ENCODE measurements around the gene NRXN3. TPM values are rescaled to one million over a fixed set of nuclear protein-coding genes. Genes with fewer than 3 reads are reported as not detected.
A peak's percentile ranks its signal among the peaks of the same experiment; 100 is the strongest.

NRXN3 gene
- polyA plus RNA-seq, 1 of the 3 experiments (the other 2 are of a cell fraction): 1.6 TPM

GRCh38 chr14:78709795-78710557 lies 539.8 kb downstream of the NRXN3 start:
- WGBS (ENCODE audit: low lambda C conversion rate): 37% methylated on average over 5 of the region's 5 CpGs
- Histone ChIP-seq H4K20me1 (ENCODE audit: insufficient read depth) (no peaks in the 10 kb centered on the region), H3K4me2 (no peak overlapping the region), H3K9ac (no peak overlapping the region), H3F3A (replicated peaks; ENCODE audit: insufficient read depth) (no peaks in the 10 kb centered on the region), H3K9me3 (no peaks in the 10 kb centered on the region), H3K4me1 (ENCODE audit: control insufficient read depth in 1 of 2, insufficient read depth in 2 of 2, low read depth in 1 of 2, low read length in 1 of 2) (no peaks in the 10 kb centered on the region; a peak in 1 of 4 replicates), H3K4me3 (ENCODE audit: low read depth in 2 of 2, low read length in 1 of 2) (no peak overlapping the region), H3K27me3 (ENCODE audit: insufficient read depth) (no peaks in the 10 kb centered on the region), H3K27ac (ENCODE audit: low read depth in 2 of 2, low read length in 1 of 2) (peak overlapping the region in 1 of 2 experiments; percentile 43; a peak in 1 of 4 replicates), H3K9me2 (no peaks in the 10 kb centered on the region), H3K79me2 (ENCODE audit: insufficient read depth) (no peaks in the 10 kb centered on the region), H2AFZ (ENCODE audit: low read depth) (no peak overlapping the region), H3K36me3 (replicated peaks in 1 of 2; ENCODE audit: control insufficient read depth in 1 of 2, insufficient read depth in 2 of 2, low read length in 1 of 2) (no peaks in the 10 kb centered on the region)
- ChIA-PET POLR2A (no interaction called here), CTCF (interaction anchor here (1.2 kb wide), 1 partner anchor 114 kb away, joined by 4 read pairs; no protein-coding TSS in a partner anchor)
- peak; percentile 21 for DNase-seq
- no peak for TF ChIP-seq EZH2phosphoT487 (IDR thresholded peaks at IDR 0.05; ENCODE audit: borderline replicate concordance, low read depth)
- 0 out of 4 replicates have a peak, but pooled peaks of 1 of the 2 experiments have one; percentile 18 for TF ChIP-seq EP300 (IDR thresholded peaks at IDR 0.05; ENCODE audit: borderline replicate concordance in 1 of 2, low read depth in 1 of 2, low read length in 1 of 2)

GRCh38 chr14:78710963-78711362 lies 540.8 kb downstream of the NRXN3 start:
- Histone ChIP-seq H3K4me2 (no peak overlapping the region), H3K9me3 (no peaks in the 10 kb centered on the region), H3K36me3 (replicated peaks in 1 of 2; ENCODE audit: control insufficient read depth in 1 of 2, insufficient read depth in 2 of 2, low read length in 1 of 2) (no peaks in the 10 kb centered on the region), H2AFZ (ENCODE audit: low read depth) (no peak overlapping the region), H3K27me3 (ENCODE audit: insufficient read depth) (no peaks in the 10 kb centered on the region), H3K9me2 (no peaks in the 10 kb centered on the region), H4K20me1 (ENCODE audit: insufficient read depth) (no peaks in the 10 kb centered on the region), H3K9ac (no peak overlapping the region), H3K27ac (ENCODE audit: low read depth in 2 of 2, low read length in 1 of 2) (no peak overlapping the region), H3K4me1 (ENCODE audit: control insufficient read depth in 1 of 2, insufficient read depth in 2 of 2, low read depth in 1 of 2, low read length in 1 of 2) (no peaks in the 10 kb centered on the region; a peak in 1 of 4 replicates), H3K4me3 (ENCODE audit: low read depth in 2 of 2, low read length in 1 of 2) (no peak overlapping the region), H3F3A (replicated peaks; ENCODE audit: insufficient read depth) (no peaks in the 10 kb centered on the region), H3K79me2 (ENCODE audit: insufficient read depth) (no peaks in the 10 kb centered on the region)
- WGBS (ENCODE audit: low lambda C conversion rate): 34% methylated on average over 4 of the region's 4 CpGs
- ChIA-PET POLR2A (no interaction called here), CTCF (interaction anchor here (1.4 kb wide), 1 partner anchor 10 kb away, joined by 3 read pairs; no protein-coding TSS in a partner anchor)
- TF ChIP-seq SMC3 (IDR thresholded peaks at IDR 0.05; ENCODE audit: low read depth, low read length) (no peak), PBX3 (IDR thresholded peaks at IDR 0.05) (no peak), REST (IDR thresholded peaks at IDR 0.05; ENCODE audit: low read depth, low read length) (no peak), TEAD4 (IDR thresholded peaks at IDR 0.05; ENCODE audit: borderline replicate concordance, insufficient read depth) (no peak)
- no peak for DNase-seq

Data from SK-N-SH (cell line).